D721Med (cell line): ENCODE results near the gene ARGLU1.

Experiments
- DNase-seq: peaks from one replicate; pipeline ENCODE4 v3.0.0; 2011; ENCODE audit warnings: low spot score; ENCODE audit not compliant: insufficient read length
- FAIRE-seq: peaks from 2 replicates; lab custom pipeline; 2011; peaks lifted over from hg19 to GRCh38; lab: Jason Lieb, UNC
- CTCF ChIP-seq: IDR thresholded peaks from 2 replicates; pipeline ENCODE4 v1.5.1; 2012; ENCODE audit warnings: mild to moderate bottlenecking, control low read depth; ENCODE audit not compliant: insufficient read depth; ENCODE audit errors: missing control alignments

Gene ARGLU1

GRCh38 chr13:106541826-106542225 lies 26.1 kb downstream of the ARGLU1 start:
- DNase-seq (no peak), FAIRE-seq (no peak)
- no peak for TF ChIP-seq CTCF

GRCh38 chr13:106540613-106541012 lies 27.3 kb downstream of the ARGLU1 start:
- FAIRE-seq: no peak

GRCh38 chr13:106537521-106537920 lies 30.4 kb downstream of the ARGLU1 start:
- DNase-seq: no peak
- no peak for TF ChIP-seq CTCF
- FAIRE-seq: no peak

More at GRCh38 chr13:106540613-106541012, 27.3 kb downstream of the ARGLU1 start:
- TF ChIP-seq CTCF: no peak
- DNase-seq: no peak

- TF ChIP-seq CTCF: peak; percentile 91
- DNase-seq (peak; percentile 61), FAIRE-seq (peak; percentile 11)
Observed at GRCh38 chr13:106536244-106537034, 31.5 kb downstream of the ARGLU1 start.

GRCh38 chr13:106535552-106536243 lies 32.2 kb downstream of the ARGLU1 start, which contains the start of gene EFNB2:
Gene EFNB2, minus strand, starts transcription at chr13:106535662. Its CDS starts 698 bp downstream, at chr13:106534964.
- DNase-seq (peak; percentile 79), FAIRE-seq (no peak)
- no peak for TF ChIP-seq CTCF

- DNase-seq (no peak), FAIRE-seq (no peak)
- no peak for TF ChIP-seq CTCF
Observed at GRCh38 chr13:106534639-106535551, 33.0 kb downstream of the ARGLU1 start.
